ENCODE results near the gene GPC3. TPM values are rescaled to one million over a fixed set of nuclear protein-coding genes. Genes with fewer than 3 reads are reported as not detected.
"Not testable (repeated sequence)": the region's sequence is repeated elsewhere in the genome, so short reads cannot be mapped to it uniquely, and the experiment has no call there.

The GPC3 gene
- total RNA-seq, 2 experiments from 2014 or later: 0.86 to 1.3 TPM

GRCh38 chrX:133633950-133634349 is 351.4 kb downstream of the GPC3 start:
- Mint-ChIP-seq H3K27ac (no peak overlapping the region), H3K27me3 (no peaks in the 10 kb centered on the region), H3K4me1 (no peaks in the 10 kb centered on the region), H3K9me3 (ENCODE audit: low read depth) (no peaks in the 10 kb centered on the region), H3K4me3 (no peak overlapping the region), H3K36me3 (ENCODE audit: low read depth) (no peaks in the 10 kb centered on the region)
- intact Hi-C loops (cut with DNase I, micrococcal nuclease): no loop called here
- ATAC-seq: no peak
- DNase-seq: no peak
- CTCF ChIA-PET: no interaction called here
- POLR2A ChIA-PET: no interaction called here

DNA sequence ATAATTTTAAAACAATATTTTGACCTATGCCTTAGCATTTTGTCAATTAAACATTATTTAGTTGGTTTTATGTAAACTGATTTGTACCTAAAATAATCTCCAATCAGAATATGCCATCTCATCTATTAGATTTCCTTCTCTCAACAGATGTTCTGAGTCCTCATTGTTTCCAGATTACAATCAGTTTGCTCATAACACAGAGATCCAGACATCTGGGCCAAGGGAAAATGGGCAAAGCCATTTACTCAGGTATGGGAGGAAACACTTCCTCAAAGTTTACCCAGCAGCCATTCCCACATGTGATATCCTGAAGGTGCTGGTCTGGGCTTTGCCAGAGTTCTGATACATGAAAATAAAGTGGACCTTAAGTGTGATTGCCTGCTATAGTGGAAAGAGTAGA is 352.2 kb downstream of the GPC3 start:
- no peaks in the 10 kb centered on the region for H3K27me3 Mint-ChIP-seq
- ChIA-PET CTCF (no interaction called here), POLR2A (no interaction called here)
- ATAC-seq: no peak
- H3K9me3 Mint-ChIP-seq (ENCODE audit: low read depth): no peaks in the 10 kb centered on the region
- H3K27ac Mint-ChIP-seq: no peak overlapping the region
- no peaks in the 10 kb centered on the region for H3K36me3 Mint-ChIP-seq (ENCODE audit: low read depth)
- DNase-seq: no peak
- intact Hi-C loops (cut with DNase I, micrococcal nuclease): no loop called here
- H3K4me1 Mint-ChIP-seq: no peaks in the 10 kb centered on the region
- H3K4me3 Mint-ChIP-seq: no peak overlapping the region

DNA sequence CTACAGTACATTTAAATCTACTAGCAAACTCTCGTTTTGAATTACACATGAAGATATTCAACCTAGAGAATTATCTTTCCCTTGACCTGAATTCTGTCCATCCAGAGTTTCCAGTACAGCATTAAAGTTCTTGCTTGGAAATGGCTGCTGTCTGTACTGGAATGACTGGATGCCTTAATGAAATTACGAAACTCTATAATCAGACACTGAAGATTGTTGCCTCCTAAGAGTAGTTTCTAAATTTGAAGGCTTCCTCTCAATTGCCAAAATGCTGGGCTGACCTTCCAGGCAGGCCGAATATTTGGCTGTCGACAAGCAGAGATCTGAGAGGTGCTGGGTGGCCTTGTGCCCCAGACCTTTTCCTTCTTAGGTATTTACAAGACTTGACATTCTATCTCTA is 355.0 kb downstream of the GPC3 start:
- Mint-ChIP-seq H3K9me3 (ENCODE audit: low read depth) (no peaks in the 10 kb centered on the region), H3K4me3 (no peak overlapping the region), H3K27ac (no peak overlapping the region), H3K27me3 (no peaks in the 10 kb centered on the region), H3K4me1 (no peaks in the 10 kb centered on the region), H3K36me3 (ENCODE audit: low read depth) (no peaks in the 10 kb centered on the region)
- POLR2A ChIA-PET: no interaction called here
- CTCF ChIA-PET: no interaction called here
- intact Hi-C loops (cut with DNase I, micrococcal nuclease): no loop called here
- ATAC-seq (no peak), DNase-seq (no peak)

- ChIA-PET POLR2A (no interaction called here), CTCF (no interaction called here)
- Mint-ChIP-seq H3K4me1 (no peaks in the 10 kb centered on the region), H3K27ac (no peak overlapping the region), H3K9me3 (ENCODE audit: low read depth) (no peaks in the 10 kb centered on the region), H3K27me3 (no peaks in the 10 kb centered on the region), H3K36me3 (ENCODE audit: low read depth) (no peaks in the 10 kb centered on the region), H3K4me3 (no peak overlapping the region)
- ATAC-seq (no peak), DNase-seq (no peak)
- intact Hi-C loops (cut with DNase I, micrococcal nuclease): no loop called here
Observed at GRCh38 chrX:133627673-133628072, 357.7 kb downstream of the GPC3 start.

DNA sequence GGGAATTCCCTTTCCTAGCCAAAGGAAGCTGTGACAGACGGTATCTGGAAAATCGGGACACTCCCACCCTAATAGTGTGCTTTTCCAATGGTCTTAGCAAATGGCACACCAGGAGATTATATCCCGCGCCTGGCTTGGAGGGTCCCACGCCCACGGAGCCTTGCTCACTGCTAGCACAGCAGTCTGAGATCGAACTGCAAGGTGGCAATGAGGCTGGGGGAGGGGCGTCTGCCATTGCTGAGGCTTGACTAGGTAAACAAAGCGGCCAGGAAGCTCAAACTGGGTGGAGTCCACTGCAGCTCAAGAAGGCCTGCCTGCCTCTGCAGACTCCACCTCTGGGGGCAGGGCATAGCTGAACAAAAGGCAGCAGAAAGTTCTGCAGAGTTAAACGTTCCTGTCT is 364.0 kb downstream of the GPC3 start:
- ATAC-seq; POLR2A ChIA-PET; H3K27ac Mint-ChIP-seq; H3K9me3 Mint-ChIP-seq (ENCODE audit: low read depth); DNase-seq; H3K4me1 Mint-ChIP-seq; intact Hi-C loops (cut with DNase I, micrococcal nuclease); H3K4me3 Mint-ChIP-seq; CTCF ChIA-PET; H3K36me3 Mint-ChIP-seq (ENCODE audit: low read depth); H3K27me3 Mint-ChIP-seq: not testable (repeated sequence)

DNA sequence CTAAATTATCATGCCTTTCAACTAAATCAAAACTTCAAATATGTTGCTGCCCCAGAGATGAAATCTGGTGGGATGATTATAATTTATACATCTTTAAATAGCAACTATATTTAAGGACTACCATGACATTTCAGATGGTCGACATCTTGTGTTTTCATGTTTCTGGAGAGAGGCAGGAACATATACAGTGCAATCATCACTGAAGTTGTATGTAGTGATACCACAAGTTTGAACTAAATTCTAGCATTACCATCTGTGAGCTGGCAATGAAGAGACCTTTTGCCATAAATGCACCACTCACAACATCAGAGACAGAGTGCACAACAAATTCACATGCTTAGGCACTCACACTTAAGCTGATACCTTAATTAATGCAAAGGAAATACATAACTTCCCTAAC is 373.7 kb downstream of the GPC3 start:
- DNase-seq: no peak
- intact Hi-C loops (cut with DNase I, micrococcal nuclease): no loop called here
- ChIA-PET CTCF (no interaction called here), POLR2A (no interaction called here)
- H3K4me1 Mint-ChIP-seq: no peaks in the 10 kb centered on the region
- peaks cover 5% of the 10 kb centered on the region for H3K9me3 Mint-ChIP-seq (ENCODE audit: low read depth)
- H3K4me3 Mint-ChIP-seq: no peak overlapping the region
- H3K27ac Mint-ChIP-seq: no peak overlapping the region
- ATAC-seq: no peak
- H3K27me3 Mint-ChIP-seq: no peaks in the 10 kb centered on the region
- no peaks in the 10 kb centered on the region for H3K36me3 Mint-ChIP-seq (ENCODE audit: low read depth)

- Mint-ChIP-seq H3K27me3 (no peaks in the 10 kb centered on the region), H3K36me3 (ENCODE audit: low read depth) (no peaks in the 10 kb centered on the region), H3K27ac (no peak overlapping the region)
Observed at GRCh38 chrX:133610056-133610455, 375.3 kb downstream of the GPC3 start.

GRCh38 chrX:133609166-133609565 is 376.2 kb downstream of the GPC3 start:
- DNase-seq (no peak), ATAC-seq (no peak)
- ChIA-PET POLR2A (no interaction called here), CTCF (no interaction called here)
- Mint-ChIP-seq H3K9me3 (ENCODE audit: low read depth) (no peaks in the 10 kb centered on the region), H3K4me1 (no peaks in the 10 kb centered on the region), H3K36me3 (ENCODE audit: low read depth) (no peaks in the 10 kb centered on the region), H3K4me3 (no peak overlapping the region), H3K27ac (no peak overlapping the region), H3K27me3 (no peaks in the 10 kb centered on the region)
- intact Hi-C loops (cut with DNase I, micrococcal nuclease): no loop called here

More at GRCh38 chrX:133610056-133610455, 375.3 kb downstream of the GPC3 start:
- Mint-ChIP-seq H3K4me1 (no peaks in the 10 kb centered on the region), H3K9me3 (ENCODE audit: low read depth) (peaks cover 2% of the 10 kb centered on the region), H3K4me3 (no peak overlapping the region)
- ChIA-PET POLR2A (no interaction called here), CTCF (no interaction called here)
- ATAC-seq: no peak
- no peak for DNase-seq
- intact Hi-C loops (cut with DNase I, micrococcal nuclease): no loop called here

DNA sequence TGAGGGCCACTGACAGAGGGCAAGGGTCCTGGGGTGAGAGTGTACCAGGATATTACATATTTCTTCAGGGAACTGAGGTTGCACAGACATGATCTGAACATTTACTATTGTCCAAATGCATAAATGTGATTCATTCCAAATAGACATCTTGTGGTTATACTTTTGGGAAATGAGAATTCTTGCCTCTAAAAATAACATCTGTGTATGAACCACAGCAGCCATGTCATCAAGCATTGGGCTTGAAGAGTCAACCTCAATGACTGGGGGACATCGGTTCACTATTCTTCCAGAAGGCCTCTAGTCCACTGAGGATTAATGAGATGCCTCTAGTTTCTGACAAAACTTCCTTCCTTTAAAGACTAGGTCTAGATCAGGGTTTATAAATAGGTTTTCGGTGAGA is 377.0 kb downstream of the GPC3 start:
- no peak overlapping the region for H3K4me3 Mint-ChIP-seq
- POLR2A ChIA-PET: no interaction called here
- H3K4me1 Mint-ChIP-seq: no peaks in the 10 kb centered on the region
- ATAC-seq (no peak), DNase-seq (no peak)
- H3K27ac Mint-ChIP-seq: no peak overlapping the region
- H3K36me3 Mint-ChIP-seq (ENCODE audit: low read depth): no peaks in the 10 kb centered on the region
- no peaks in the 10 kb centered on the region for H3K27me3 Mint-ChIP-seq
- CTCF ChIA-PET: no interaction called here
- intact Hi-C loops (cut with DNase I, micrococcal nuclease): no loop called here
- H3K9me3 Mint-ChIP-seq (ENCODE audit: low read depth): no peaks in the 10 kb centered on the region

GRCh38 chrX:133607419-133608348 is 377.7 kb downstream of the GPC3 start:
- Mint-ChIP-seq H3K27ac (no peak overlapping the region), H3K27me3 (no peaks in the 10 kb centered on the region), H3K4me3 (no peak overlapping the region), H3K4me1 (no peaks in the 10 kb centered on the region), H3K36me3 (ENCODE audit: low read depth) (no peaks in the 10 kb centered on the region), H3K9me3 (ENCODE audit: low read depth) (no peaks in the 10 kb centered on the region)
- ATAC-seq (no peak), DNase-seq (no peak)
- intact Hi-C loops (cut with DNase I, micrococcal nuclease): no loop called here
- ChIA-PET CTCF (no interaction called here), POLR2A (no interaction called here)

- ATAC-seq: no peak
- intact Hi-C loops (cut with DNase I, micrococcal nuclease): no loop called here
- Mint-ChIP-seq H3K4me1 (no peaks in the 10 kb centered on the region), H3K4me3 (no peak overlapping the region), H3K9me3 (ENCODE audit: low read depth) (no peaks in the 10 kb centered on the region), H3K27me3 (no peaks in the 10 kb centered on the region), H3K27ac (no peak overlapping the region), H3K36me3 (ENCODE audit: low read depth) (no peaks in the 10 kb centered on the region)
- CTCF ChIA-PET: no interaction called here
- POLR2A ChIA-PET: no interaction called here
- DNase-seq: no peak
Observed at GRCh38 chrX:133606990-133607389, 378.4 kb downstream of the GPC3 start.

DNA sequence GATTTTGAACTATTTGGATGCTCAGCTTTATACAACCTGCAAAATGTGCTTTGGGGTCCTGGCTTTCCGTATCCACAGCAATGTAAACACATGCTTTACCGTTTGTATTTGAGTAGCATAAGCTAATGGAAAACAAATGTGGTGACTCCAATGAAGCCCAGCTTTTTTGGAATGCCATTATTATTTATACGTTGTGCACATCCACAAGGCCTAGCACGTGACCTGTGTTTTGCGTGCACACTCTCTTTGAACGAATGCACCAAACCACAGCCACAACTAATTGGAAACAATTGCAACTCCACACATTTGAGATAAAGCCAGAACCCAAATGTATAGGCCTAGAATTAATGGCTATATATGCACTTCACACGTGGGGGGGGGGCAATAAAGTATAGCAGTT is 380.6 kb downstream of the GPC3 start:
- no peaks in the 10 kb centered on the region for H3K9me3 Mint-ChIP-seq (ENCODE audit: low read depth)
- H3K27me3 Mint-ChIP-seq: no peaks in the 10 kb centered on the region
- H3K27ac Mint-ChIP-seq: no peak overlapping the region
- no peaks in the 10 kb centered on the region for H3K36me3 Mint-ChIP-seq (ENCODE audit: low read depth)
- no peak overlapping the region for H3K4me3 Mint-ChIP-seq
- ATAC-seq: no peak
- H3K4me1 Mint-ChIP-seq: no peaks in the 10 kb centered on the region
- POLR2A ChIA-PET: no interaction called here
- CTCF ChIA-PET: no interaction called here
- DNase-seq: no peak
- intact Hi-C loops (cut with DNase I, micrococcal nuclease): no loop called here

- H3K27me3 Mint-ChIP-seq: no peaks in the 10 kb centered on the region
- H3K27ac Mint-ChIP-seq: no peak overlapping the region
- H3K4me1 Mint-ChIP-seq: no peaks in the 10 kb centered on the region
- H3K36me3 Mint-ChIP-seq (ENCODE audit: low read depth): no peaks in the 10 kb centered on the region
- CTCF ChIA-PET: no interaction called here
- ATAC-seq (no peak), DNase-seq (no peak)
- no peaks in the 10 kb centered on the region for H3K9me3 Mint-ChIP-seq (ENCODE audit: low read depth)
- intact Hi-C loops (cut with DNase I, micrococcal nuclease): no loop called here
- POLR2A ChIA-PET: no interaction called here
- no peak overlapping the region for H3K4me3 Mint-ChIP-seq
Observed at GRCh38 chrX:133602881-133603280, 382.5 kb downstream of the GPC3 start.
